ENCODE data around the gene IKZF1. TPM values are rescaled to one million over a fixed set of nuclear protein-coding genes. Genes with fewer than 3 reads are reported as not detected.

IKZF1 gene
- total RNA-seq, 1 experiment from 2014 or later = 0.77 TPM

DNA sequence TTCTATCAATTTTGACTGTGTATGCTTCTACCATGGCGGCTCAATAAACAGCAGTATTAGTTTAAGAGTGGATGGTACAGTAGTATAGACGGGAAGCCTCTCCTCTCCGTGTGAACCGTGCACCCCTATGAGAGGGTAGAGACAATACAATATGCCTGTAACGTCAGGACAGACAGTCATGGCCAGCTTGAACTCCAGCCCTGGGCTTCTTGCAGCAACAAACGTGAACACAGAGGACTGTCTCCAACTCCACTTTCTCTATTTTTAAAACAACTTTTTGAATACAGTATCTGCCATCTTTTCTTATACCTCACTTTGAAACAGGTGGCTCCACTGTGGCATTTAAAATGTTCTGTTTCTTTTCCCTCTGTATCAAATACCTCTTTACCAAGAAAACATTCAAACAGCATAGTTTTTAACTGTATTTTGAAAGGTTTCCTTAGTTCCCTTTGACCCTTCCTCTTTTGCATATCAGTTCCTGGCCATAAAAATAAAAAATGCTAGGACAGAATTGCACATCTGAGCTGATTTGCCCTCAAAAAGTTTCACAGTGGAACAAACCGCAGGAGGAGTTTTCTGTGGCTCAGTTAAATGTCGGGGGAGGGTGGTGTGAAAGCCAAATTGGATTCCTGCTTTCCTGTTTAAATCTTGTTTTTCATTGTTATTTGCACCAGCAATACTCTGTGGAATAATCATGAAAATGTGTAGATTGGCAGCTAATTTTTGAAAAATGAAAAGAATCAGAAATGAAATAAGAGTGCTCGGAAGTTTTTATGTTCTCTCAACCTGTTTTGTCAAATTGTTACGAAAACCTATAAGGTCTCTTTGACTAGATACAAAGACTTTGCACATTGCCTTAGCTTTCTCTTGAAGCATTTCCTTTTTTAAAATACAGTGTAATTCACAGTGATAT lies 8.0 kb downstream of the IKZF1 start:
- POLR2A ChIA-PET = no interaction called here
- in situ Hi-C loops (cut with HindIII; ENCODE audit: low pct_unique_long_range_greater_than_20kb, low sequenced_read_pairs) (no loop called here), intact Hi-C loops (cut with micrococcal nuclease; ENCODE audit: unreplicated experiment) (no loop called here)
- no peak for TF ChIP-seq TCF7L2 (IDR thresholded peaks at IDR 0.05; ENCODE audit: low read depth, low read length)
- TF ChIP-seq, protein P1, sequence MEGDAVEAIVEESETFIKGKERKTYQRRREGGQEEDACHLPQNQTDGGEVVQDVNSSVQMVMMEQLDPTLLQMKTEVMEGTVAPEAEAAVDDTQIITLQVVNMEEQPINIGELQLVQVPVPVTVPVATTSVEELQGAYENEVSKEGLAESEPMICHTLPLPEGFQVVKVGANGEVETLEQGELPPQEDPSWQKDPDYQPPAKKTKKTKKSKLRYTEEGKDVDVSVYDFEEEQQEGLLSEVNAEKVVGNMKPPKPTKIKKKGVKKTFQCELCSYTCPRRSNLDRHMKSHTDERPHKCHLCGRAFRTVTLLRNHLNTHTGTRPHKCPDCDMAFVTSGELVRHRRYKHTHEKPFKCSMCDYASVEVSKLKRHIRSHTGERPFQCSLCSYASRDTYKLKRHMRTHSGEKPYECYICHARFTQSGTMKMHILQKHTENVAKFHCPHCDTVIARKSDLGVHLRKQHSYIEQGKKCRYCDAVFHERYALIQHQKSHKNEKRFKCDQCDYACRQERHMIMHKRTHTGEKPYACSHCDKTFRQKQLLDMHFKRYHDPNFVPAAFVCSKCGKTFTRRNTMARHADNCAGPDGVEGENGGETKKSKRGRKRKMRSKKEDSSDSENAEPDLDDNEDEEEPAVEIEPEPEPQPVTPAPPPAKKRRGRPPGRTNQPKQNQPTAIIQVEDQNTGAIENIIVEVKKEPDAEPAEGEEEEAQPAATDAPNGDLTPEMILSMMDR (IDR thresholded peaks at IDR 0.05) = no peak
- no peak for TF ChIP-seq POLR2AphosphoS5 (IDR thresholded peaks at IDR 0.05; ENCODE audit: low read depth, low read length)
- TF ChIP-seq SIN3A (IDR thresholded peaks at IDR 0.05; ENCODE audit: borderline replicate concordance, insufficient read depth, low read depth, low read length) = no peak
- TF ChIP-seq, protein P2, sequence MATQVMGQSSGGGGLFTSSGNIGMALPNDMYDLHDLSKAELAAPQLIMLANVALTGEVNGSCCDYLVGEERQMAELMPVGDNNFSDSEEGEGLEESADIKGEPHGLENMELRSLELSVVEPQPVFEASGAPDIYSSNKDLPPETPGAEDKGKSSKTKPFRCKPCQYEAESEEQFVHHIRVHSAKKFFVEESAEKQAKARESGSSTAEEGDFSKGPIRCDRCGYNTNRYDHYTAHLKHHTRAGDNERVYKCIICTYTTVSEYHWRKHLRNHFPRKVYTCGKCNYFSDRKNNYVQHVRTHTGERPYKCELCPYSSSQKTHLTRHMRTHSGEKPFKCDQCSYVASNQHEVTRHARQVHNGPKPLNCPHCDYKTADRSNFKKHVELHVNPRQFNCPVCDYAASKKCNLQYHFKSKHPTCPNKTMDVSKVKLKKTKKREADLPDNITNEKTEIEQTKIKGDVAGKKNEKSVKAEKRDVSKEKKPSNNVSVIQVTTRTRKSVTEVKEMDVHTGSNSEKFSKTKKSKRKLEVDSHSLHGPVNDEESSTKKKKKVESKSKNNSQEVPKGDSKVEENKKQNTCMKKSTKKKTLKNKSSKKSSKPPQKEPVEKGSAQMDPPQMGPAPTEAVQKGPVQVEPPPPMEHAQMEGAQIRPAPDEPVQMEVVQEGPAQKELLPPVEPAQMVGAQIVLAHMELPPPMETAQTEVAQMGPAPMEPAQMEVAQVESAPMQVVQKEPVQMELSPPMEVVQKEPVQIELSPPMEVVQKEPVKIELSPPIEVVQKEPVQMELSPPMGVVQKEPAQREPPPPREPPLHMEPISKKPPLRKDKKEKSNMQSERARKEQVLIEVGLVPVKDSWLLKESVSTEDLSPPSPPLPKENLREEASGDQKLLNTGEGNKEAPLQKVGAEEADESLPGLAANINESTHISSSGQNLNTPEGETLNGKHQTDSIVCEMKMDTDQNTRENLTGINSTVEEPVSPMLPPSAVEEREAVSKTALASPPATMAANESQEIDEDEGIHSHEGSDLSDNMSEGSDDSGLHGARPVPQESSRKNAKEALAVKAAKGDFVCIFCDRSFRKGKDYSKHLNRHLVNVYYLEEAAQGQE (IDR thresholded peaks at IDR 0.05; ENCODE audit: insufficient read depth in 1 of 2, low read depth in 2 of 2, low read length in 1 of 2) = no peak
- ATAC-seq (no peak), DNase-seq (ENCODE audit: low read depth, low spot score) (no peak)
- Histone ChIP-seq H3K36me3 (ENCODE audit: control insufficient read depth, insufficient read depth, low read length) (no peaks in the 10 kb centered on the region), H3K27ac (ENCODE audit: low read length) (no peak overlapping the region), H3K4me1 (ENCODE audit: control insufficient read depth, insufficient read depth, low read length) (no peaks in the 10 kb centered on the region), H3K27me3 (ENCODE audit: control insufficient read depth, insufficient read depth, low read length) (peaks cover 30% of the 10 kb centered on the region), H3K4me3 (ENCODE audit: low read depth in 2 of 2, low read length in 2 of 2) (no peak overlapping the region), H3K9me3 (ENCODE audit: control insufficient read depth, insufficient read depth, low read depth, low read length) (no peaks in the 10 kb centered on the region)
- BruUV-seq (replicated peaks) = no TSS peak
- CTCF ChIA-PET = no interaction called here

DNA sequence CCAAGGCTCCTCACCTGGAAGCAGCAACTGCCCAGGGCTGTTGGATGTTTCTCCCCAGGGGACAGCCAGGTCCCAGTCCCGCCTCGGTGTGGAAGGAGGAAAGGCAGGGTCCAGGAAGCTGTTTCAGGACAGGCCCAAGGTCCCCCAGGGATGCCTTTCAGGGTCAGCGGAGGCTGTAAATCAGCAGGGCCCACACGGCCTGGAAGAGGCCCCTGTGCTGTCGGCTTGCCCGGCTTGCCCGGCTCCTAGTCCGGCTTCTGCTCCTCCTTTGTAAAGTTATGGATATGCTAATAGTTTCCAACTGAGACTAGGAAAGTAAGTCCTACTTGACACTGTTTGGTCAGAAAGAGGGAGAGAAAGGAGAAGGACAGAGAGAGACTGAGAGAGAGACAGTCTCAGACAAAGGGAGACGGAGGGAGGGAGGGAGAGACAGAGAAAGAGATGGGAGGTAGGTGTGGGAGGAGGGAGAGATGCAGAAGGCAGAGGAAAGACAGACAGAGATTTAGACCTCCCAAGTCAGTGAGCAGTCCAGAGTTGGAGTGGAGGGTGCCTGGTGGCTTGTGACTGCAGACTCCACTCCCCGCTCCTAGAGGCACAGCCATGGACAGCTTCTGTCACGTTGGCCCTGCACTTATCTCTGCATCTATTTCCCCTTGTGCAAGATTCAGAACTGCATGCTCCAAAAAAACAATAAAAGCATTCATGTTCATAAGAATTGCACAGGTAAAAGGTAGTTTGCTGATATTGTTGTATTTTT lies 10.5 kb downstream of the IKZF1 start:
- H3K4me1 ChIP-seq (ENCODE audit: control insufficient read depth, insufficient read depth, low read length) = no peaks in the 10 kb centered on the region
- no TSS peak for BruUV-seq (replicated peaks)
- in situ Hi-C loops (cut with HindIII; ENCODE audit: low pct_unique_long_range_greater_than_20kb, low sequenced_read_pairs) (no loop called here), intact Hi-C loops (cut with micrococcal nuclease; ENCODE audit: unreplicated experiment) (no loop called here)
- H3K9me3 ChIP-seq (ENCODE audit: control insufficient read depth, insufficient read depth, low read depth, low read length) = no peaks in the 10 kb centered on the region
- TF ChIP-seq, protein P2 (IDR thresholded peaks at IDR 0.05; ENCODE audit: insufficient read depth in 1 of 2, low read depth in 2 of 2, low read length in 1 of 2) = no peak
- no peak overlapping the region for H3K27ac ChIP-seq (ENCODE audit: low read length)
- H3K4me3 ChIP-seq (ENCODE audit: low read depth in 2 of 2, low read length in 2 of 2) = no peak overlapping the region
- peaks cover 28% of the 10 kb centered on the region for H3K27me3 ChIP-seq (ENCODE audit: control insufficient read depth, insufficient read depth, low read length)
- 0 out of 2 replicates have a peak, but pooled peaks have one; percentile 42 for ATAC-seq
- ChIA-PET POLR2A (no interaction called here), CTCF (no interaction called here)
- DNase-seq (ENCODE audit: low read depth, low spot score) = no peak
- no peaks in the 10 kb centered on the region for H3K36me3 ChIP-seq (ENCODE audit: control insufficient read depth, insufficient read depth, low read length)
